GM18508 (cell line): Measurements from ENCODE around the gene WWOX.

ENCODE experiments used
- ATAC-seq: cut with Tn5 transposase; IDR thresholded peaks from one replicate; pipeline ENCODE4 v1.9.1; 2021; ENCODE audit warnings: moderate number of reproducible peaks; ENCODE audit not compliant: insufficient read depth, unreplicated experiment

WWOX gene

GRCh38 chr16:79110953-79111352 lies 1011.5 kb downstream of the WWOX start:
- ATAC-seq = no peak

GRCh38 chr16:79112462-79112861 lies 1013.0 kb downstream of the WWOX start:
- no peak for ATAC-seq

- no peak for ATAC-seq
These were observed 1014.4 kb downstream of the WWOX start for GRCh38 chr16:79113826-79114225.

- no peak for ATAC-seq
These were observed 1015.3 kb downstream of the WWOX start for GRCh38 chr16:79114759-79115158.

- no peak for ATAC-seq
These were observed 1022.5 kb downstream of the WWOX start for GRCh38 chr16:79121906-79122305.

- ATAC-seq = no peak
These were observed 1022.9 kb downstream of the WWOX start for GRCh38 chr16:79122343-79122742.

GRCh38 chr16:79124016-79124756 lies 1024.7 kb downstream of the WWOX start:
- ATAC-seq = no peak

- no peak for ATAC-seq
These were observed 1028.3 kb downstream of the WWOX start for GRCh38 chr16:79127766-79128165.

- ATAC-seq = no peak
These were observed 1029.3 kb downstream of the WWOX start for GRCh38 chr16:79128706-79129105.

GRCh38 chr16:79130616-79131015 lies 1031.2 kb downstream of the WWOX start:
- ATAC-seq = no peak

GRCh38 chr16:79131321-79132075 lies 1032.0 kb downstream of the WWOX start:
- ATAC-seq = no peak

- ATAC-seq = no peak
These were observed 1033.2 kb downstream of the WWOX start for GRCh38 chr16:79132701-79133100.

GRCh38 chr16:79134300-79134699 lies 1034.8 kb downstream of the WWOX start:
- ATAC-seq = no peak

- ATAC-seq = no peak
These were observed 1037.5 kb downstream of the WWOX start for GRCh38 chr16:79136955-79137354.

- no peak for ATAC-seq
These were observed 1038.0 kb downstream of the WWOX start for GRCh38 chr16:79137426-79137939.

GRCh38 chr16:79139799-79140198 lies 1040.3 kb downstream of the WWOX start:
- ATAC-seq = no peak

- ATAC-seq = no peak
These were observed 1043.6 kb downstream of the WWOX start for GRCh38 chr16:79143026-79143425.

GRCh38 chr16:79150151-79150550 lies 1050.7 kb downstream of the WWOX start:
- ATAC-seq = no peak

GRCh38 chr16:79150632-79151310 lies 1051.3 kb downstream of the WWOX start:
- no peak for ATAC-seq

GRCh38 chr16:79154086-79154485 lies 1054.6 kb downstream of the WWOX start:
- ATAC-seq = no peak

GRCh38 chr16:79155471-79155870 lies 1056.0 kb downstream of the WWOX start:
- ATAC-seq = no peak
